SK-N-SH treated with all-trans-retinoic acid at 6 μM for 48 hours (cell line): ENCODE data around the gene IMMT.

Experiments
- BACH2 ChIP-seq: fragments of 250-450 bp; sonication (Bioruptor Pico); IDR thresholded peaks from 2 replicates; pipeline ENCODE4 v1.9.0; 2021; ENCODE audit warnings: mild to moderate bottlenecking, borderline replicate concordance
- CREB5 ChIP-seq: fragments of 250-450 bp; sonication (Bioruptor Pico); IDR thresholded peaks from 2 replicates; pipeline ENCODE4 v1.5.1; 2020; ENCODE audit warnings: low read depth, mild to moderate bottlenecking, moderate library complexity
- CSDC2 ChIP-seq: fragments of 250-450 bp; sonication (Bioruptor Pico); IDR thresholded peaks from 2 replicates; pipeline ENCODE4 v1.5.0; 2020; ENCODE audit warnings: mild to moderate bottlenecking, moderate library complexity
- CSRNP3 ChIP-seq: fragments of 250-450 bp; sonication (Bioruptor Pico); IDR thresholded peaks from 2 replicates; pipeline ENCODE4 v1.5.1; 2021; ENCODE audit warnings: mild to moderate bottlenecking, moderate library complexity
- ISL1 ChIP-seq: fragments of 250-450 bp; sonication (Bioruptor Pico); IDR thresholded peaks from 2 replicates; pipeline ENCODE4 v2.1.2; 2022; ENCODE audit warnings: mild to moderate bottlenecking, moderate library complexity
- PATZ1 ChIP-seq: fragments of 250-450 bp; sonication (Bioruptor Pico); IDR thresholded peaks from 2 replicates; pipeline ENCODE4 v1.8.0; 2020; ENCODE audit warnings: mild to moderate bottlenecking, moderate library complexity, borderline replicate concordance
- RARB ChIP-seq: fragments of 250-450 bp; sonication (Bioruptor Pico); IDR thresholded peaks from 2 replicates; pipeline ENCODE4 v1.8.0; 2021; ENCODE audit warnings: mild to moderate bottlenecking, moderate library complexity
- SNAI2 ChIP-seq: fragments of 250-450 bp; sonication (Bioruptor Pico); IDR thresholded peaks from 2 replicates; pipeline ENCODE4 v1.5.0; 2020; ENCODE audit warnings: mild to moderate bottlenecking, moderate library complexity
- TCF4 ChIP-seq: fragments of 250-450 bp; sonication (Bioruptor Pico); IDR thresholded peaks from 2 replicates; pipeline ENCODE4 v1.8.0; 2021; ENCODE audit warnings: mild to moderate bottlenecking, moderate library complexity, borderline replicate concordance
- TOX ChIP-seq: fragments of 250-450 bp; sonication (Bioruptor Pico); IDR thresholded peaks from 2 replicates; pipeline ENCODE4 v1.8.0; 2021; ENCODE audit warnings: mild to moderate bottlenecking, moderate library complexity, borderline replicate concordance
- ZFP3 ChIP-seq: fragments of 250-450 bp; sonication (Bioruptor Pico); IDR thresholded peaks from 2 replicates; pipeline ENCODE4 v1.5.0; 2020; ENCODE audit warnings: mild to moderate bottlenecking, moderate library complexity
- ZFP30 ChIP-seq: fragments of 450-650 bp; formaldehyde crosslinking; IDR thresholded peaks from 2 replicates; pipeline ENCODE4 v1.5.0; 2022; ENCODE audit warnings: mild to moderate bottlenecking, moderate library complexity

GRCh38 chr2:86240251-86240650, 45.0 kb upstream of the IMMT start:
- TF ChIP-seq ZFP3 (CRISPR knock-in tag) (no peak), CREB5 (no peak), RARB (CRISPR knock-in tag) (no peak), ZFP30 (CRISPR knock-in tag) (no peak), TOX (CRISPR knock-in tag) (no peak), TCF4 (CRISPR knock-in tag) (no peak), PATZ1 (CRISPR knock-in tag) (no peak), BACH2 (no peak), CSDC2 (no peak), CSRNP3 (CRISPR knock-in tag) (no peak), SNAI2 (CRISPR knock-in tag) (no peak), ISL1 (CRISPR knock-in tag) (no peak)
